Measurements from ENCODE around the gene EDN2.

Gene EDN2

DNA sequence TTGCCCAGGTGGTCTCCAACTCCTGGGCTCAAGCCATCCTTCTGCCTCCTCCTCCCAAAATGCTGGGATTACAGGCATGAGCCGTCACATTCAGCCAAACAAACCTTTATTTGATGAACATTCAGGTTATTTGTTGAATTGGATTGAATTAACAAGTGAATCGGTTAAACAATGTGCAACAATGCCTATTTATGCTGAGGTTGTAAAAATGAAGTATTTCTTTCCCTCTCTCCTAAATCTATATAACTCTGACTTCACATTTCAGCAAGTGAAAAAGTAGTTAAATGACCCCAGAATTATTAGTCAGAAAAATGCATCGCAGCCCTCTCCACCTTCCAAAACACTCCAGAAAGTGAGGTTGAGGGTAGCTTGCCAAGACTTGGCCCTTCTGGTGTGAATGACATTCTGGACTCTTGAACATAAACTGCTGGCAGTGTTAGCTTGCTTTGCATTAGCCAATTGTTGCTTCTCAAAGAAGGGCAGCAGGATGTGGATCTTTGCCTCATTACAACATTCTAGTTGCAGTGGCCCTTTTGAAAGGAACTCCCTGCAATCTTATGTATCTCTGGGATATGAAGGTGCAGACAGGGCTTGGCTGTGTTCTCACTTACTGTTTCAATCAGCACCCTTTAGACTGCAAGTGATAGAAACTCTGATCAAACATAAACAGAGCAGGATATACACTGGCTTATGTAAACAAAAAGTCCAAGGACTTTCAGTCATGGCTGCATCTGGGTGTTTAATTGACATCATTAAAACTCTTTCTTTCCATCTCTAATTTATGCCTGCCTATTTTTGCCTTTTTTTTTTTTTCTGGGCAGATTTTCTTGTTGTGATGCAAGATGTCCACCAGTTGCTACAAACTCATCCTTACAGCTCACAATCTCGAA is 22.4 kb downstream of the EDN2 start:
- DNase-seq = no peak

DNA sequence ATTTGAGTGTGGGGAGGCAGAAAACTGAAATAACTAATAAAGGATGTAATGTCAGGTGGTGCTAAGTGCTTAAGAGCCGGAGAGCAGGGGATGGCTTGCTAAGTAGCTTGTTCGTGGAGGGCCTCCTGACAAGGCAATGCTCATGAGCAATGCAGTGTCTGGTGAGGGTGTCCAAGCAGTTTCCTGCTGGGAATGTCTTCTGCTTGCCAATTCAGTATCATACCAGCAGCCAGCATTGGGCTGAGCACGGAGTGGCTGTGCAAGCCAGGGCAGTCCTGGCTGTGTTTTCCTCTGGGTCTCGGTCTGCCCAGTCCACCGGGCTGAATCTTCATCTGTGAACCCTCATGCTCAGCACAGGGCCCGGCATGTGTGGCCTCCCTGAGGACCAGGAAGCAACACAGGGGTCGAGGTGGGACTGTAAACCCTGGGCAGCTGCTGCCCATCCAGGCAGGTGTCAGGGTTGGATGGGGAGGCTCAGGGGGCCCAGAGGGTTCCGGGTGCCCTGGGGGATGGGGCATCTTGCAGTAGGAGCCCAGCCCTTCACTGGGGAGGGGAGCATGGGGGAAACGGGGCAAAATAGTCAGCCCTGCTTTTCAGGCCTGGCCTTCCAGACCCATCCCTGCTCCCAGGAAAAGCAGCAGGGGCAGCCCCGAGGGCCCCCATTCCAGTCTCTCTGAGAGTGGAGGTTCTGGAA is 27.5 kb downstream of the EDN2 start:
- no peak for DNase-seq

DNA sequence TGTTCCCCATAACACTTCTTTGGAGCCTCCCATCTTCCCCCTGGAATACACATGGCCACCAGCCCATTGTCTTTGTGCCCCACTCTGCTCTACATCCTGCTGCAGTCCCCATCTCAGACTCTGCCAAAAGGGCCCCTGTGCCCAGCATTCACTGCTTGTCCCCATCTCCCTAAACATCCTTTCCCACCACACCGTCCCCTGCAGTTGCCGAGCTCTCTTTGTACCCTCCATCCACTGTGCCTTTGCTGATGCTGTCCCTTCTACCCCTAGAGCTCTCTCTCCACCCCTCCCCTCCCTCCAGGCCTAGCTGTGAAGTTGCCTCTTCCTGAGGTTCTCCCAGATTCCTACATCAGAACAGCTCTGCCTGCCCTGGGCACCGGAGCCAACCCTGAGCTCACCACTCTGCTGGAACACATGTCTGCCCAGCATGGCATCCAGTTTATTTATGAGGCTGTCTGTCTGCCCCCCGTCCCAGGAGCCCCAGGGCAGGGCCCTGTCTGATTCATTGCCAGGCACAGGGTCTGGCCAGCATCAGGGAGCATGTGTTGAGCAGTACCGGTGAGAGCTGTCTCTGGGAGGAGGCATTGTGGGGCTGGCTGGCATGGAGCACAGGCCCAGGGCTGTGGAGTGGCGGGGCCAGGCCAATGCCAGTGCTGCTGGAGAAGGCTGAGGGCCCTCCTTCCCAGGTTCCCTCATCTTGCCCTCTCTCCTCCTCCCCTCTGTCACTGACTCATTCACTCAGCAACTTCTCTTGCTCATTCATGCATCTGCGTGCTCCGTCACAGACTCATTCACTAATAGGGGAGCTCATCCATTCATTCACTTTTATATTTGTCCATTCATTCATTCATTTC is 28.8 kb downstream of the EDN2 start:
- DNase-seq = no peak

GRCh38 chr1:41454406-41454805 is 30.1 kb downstream of the EDN2 start:
- no peak for DNase-seq

GRCh38 chr1:41452704-41453290 is 31.7 kb downstream of the EDN2 start:
- no peak for DNase-seq

- no peak for DNase-seq
These were observed 33.7 kb downstream of the EDN2 start for GRCh38 chr1:41450747-41451285.

- DNase-seq = no peak
These were observed 35.1 kb downstream of the EDN2 start for GRCh38 chr1:41449326-41449921.

DNA sequence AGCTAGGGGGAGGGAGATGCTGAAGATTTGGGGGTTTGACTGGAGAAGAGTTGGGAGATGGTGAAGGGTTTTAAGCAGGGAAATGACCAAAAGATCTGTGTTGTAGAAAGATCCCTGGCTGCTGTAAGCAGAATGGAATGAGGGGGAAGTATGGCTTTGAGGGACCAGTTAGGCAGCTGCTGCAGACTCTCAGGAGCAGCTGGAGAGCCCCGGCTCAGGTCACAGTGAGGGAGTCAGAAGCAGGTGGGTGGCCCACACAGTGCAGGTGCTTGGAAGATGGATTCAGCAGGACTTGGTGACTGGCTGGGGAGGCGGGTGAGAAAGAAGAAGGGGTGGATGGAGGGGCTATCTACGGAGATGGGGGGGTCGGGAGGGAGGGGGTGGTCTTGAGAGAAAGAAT is 35.7 kb downstream of the EDN2 start:
- no peak for DNase-seq

GRCh38 chr1:41447995-41448770 is 36.3 kb downstream of the EDN2 start:
- DNase-seq = no peak

DNA sequence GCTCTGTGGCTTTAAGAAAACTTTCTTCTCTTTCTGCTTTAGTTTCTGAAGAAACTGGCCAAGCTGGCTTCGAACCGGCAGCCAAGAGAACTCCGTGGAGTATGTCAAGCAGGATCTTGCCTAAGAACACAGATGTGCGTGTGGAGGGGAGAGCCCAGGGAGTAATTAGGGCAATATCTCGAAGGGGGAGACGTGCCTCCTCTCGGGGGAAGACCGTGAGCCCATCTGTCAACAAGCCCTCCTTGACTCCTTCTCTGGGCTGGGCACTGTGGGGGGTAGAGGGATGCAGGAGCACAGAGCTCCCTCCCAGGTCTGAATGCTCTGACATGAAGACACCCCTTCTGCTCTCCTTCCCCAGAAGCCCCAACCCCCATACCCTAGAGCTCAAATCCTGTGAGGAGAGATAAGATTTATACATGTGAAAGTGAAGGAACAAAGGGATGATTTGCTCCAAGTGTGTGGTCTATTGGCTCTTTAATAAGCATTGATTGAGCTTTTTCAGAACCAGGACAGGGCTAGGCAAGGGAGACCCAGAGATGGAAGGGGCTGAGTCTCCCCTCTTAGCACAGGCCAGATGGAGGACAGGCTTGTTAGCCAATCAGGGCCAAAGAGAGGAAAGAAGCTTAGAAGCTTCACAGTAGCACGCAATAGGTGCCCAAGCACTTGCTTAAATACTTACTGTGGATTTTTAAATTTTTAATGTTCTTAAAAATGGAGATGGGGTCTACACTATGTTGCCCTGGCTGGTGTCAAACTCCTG is 37.5 kb downstream of the EDN2 start:
- no peak for DNase-seq

DNA sequence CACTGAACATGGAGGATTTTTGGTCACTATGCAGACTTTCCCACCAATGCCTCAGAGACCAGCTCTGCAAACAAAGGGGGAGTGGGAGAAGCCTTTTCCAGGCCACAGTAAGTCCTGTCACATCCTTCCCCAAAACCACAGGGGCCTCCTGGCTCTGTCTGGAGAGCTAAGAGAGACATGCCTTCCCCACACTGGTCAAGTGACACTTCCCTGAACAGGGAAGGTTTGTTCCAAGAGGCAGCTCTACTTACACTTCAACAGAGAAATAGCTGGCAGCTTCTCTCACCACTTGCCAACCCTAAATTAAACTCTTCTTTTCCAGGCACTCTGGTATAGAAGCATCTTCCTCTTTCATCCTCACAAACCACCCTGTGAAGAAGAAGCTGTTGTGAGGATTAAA is 39.7 kb downstream of the EDN2 start:
- DNase-seq = no peak

- no peak for DNase-seq
These were observed 40.2 kb downstream of the EDN2 start for GRCh38 chr1:41444246-41444645.

DNA sequence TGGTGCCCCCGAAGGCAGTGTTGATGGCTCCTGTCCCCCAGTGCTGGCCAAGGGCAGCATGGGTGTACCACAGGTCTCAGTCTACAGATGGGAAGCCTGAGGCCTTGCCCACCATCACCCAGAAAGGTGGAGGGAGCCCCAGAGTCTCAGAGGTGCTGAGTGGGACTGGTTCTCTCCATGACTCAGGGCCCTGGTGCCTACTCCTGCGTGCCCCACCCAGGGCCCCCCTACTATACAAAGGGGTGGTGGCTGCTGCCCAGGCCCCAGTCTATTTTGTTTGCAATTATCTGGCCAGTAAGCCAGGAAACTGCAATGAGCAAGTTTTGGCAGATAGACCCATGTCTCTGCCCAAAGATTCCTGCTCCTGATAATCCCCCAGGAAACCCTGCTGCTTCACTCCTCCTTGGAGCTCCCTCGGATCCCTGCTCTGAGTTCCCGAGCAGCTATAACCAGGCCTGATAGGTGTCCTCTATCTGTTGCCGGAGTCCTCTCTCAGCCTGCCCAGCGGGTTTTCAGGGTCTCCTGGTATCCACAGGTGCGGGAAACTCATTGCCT is 41.7 kb downstream of the EDN2 start:
- no peak for DNase-seq

GRCh38 chr1:41440321-41441085 is 44.0 kb downstream of the EDN2 start:
- no peak for DNase-seq

DNA sequence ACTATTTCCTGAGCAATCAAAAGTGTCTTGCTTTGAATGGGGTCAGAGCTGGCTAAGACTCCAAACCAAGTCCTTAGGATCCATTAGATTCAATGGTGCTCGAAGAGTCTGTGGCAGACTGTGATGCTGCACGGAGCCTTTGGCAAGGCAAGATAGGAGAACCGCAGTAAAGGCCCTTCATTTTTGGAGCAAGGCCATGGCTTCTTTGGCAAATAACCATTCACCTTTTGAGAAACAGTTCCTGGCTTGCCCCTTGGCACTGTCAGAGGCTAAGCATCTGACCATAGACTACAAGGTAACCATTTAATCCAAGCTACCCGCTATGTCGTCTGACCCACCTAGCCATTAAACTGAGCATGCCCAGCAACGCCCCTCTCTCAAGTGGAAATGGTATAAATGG is 45.2 kb downstream of the EDN2 start:
- DNase-seq = no peak

DNA sequence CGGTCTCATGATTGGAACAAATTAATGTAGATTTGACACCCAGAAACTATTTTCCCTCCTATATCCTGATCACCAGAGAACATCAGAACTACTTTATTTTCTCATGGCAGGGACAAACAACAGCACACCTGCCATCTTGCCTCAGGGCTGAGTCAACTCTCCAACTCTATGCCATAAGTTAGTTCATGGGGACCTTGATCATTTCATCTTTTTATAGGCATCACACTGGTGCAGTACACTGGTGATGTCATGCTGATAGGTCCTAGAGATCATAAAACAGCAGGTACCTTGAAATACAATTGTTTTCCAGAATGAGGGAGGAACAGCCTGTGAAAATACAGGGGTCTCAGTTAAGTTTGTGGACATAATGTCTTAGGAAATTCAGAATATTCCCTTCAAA is 45.8 kb downstream of the EDN2 start:
- no peak for DNase-seq

DNA sequence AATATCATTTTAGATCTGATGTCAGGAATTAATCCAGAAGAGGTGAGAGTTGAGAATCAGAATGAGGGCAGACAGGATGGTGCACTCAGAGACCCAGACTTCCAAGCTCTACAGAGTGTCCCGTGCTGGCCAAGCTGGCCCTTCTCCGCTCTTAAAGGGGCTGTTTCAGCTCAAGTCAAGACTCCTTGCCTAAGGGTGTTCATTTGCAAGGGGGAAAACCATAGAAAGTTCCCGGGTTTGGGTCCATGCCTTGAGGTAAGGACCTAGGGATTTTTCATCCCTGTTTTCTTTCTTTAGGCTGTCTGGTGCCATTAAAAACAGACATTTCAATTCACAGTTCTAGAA is 47.5 kb downstream of the EDN2 start:
- no peak for DNase-seq

DNA sequence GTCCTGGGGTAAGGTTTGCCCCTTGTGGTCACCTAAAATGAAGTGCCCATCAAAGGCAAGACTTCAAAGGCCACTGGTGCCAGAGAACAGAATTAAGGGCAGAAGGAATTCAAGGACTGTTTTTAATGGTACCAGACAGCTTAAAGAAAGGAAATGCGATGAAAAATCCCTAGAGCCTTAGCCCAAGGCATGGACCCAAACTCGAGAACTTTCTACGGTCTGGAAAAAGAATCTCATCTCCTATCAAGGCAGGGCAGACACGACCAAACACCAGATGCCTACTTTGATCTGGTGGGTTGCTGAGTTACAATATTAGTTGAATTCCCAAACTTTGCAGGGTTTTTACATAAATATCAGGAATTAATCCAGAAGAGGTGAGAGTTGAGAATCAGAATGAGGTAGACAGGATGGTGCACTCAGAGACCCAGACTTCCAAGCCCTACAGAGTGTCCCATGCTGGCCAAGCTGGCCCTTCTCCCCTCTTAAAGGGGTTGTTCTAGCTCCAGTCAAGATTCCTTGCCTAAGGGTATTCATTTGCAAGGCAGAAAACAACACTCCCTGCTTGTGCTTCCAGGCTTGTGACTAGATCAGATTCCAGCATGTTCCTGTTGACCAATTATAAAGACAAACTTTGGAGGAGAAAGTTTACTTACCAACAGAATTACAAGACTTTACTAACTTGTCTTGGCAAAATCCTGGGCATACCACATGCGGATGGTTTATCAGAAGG is 48.0 kb downstream of the EDN2 start:
- no peak for DNase-seq

DNA sequence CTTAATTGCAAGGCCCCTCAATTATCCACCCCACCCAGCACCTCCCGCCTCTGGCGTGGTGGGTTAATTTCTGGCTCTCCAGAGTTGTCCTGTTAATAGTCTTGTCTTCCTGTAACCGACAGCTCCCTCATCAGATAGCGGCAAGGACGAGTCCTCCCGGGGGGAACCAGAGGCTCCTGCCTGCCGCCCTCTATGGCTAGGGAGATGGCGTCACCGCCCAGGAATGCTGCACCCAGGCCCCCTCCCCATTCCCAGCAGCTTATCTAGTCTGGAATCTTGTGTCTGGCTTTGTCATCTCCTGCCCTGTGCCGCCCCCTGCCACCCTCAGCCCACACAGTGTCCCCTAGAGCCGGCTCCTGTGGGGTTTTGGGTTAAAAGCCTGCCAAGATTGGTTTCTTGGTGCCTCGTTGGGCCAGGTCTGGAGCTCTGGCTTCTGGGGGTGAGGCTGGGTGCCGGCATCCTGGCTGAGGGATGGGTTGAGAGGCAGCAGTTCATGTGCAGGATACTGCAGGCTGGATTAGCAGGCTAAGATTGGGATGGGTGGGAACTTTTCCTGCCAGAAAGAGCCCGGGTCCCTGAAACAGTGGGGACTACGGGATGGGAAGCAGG is 48.8 kb downstream of the EDN2 start:
- DNase-seq = no peak
